Vagina (tissue), 2 donors: ENCODE data around the gene FADS3. TPM values are rescaled to one million over a fixed set of nuclear protein-coding genes. Genes with fewer than 3 reads are reported as not detected.

ENCODE experiments used
- DNase-seq, 2 donors: peaks; one replicate each; pipeline ENCODE4 v3.0.0-alpha.2; 2017; ENCODE audit errors: extremely low spot score in 2 of 2
- H3K27ac ChIP-seq: fragments of 200-600 bp; sonication (generic); one replicate; pipeline ENCODE4 v1.5.1; 2019
- H3K27me3 ChIP-seq: fragments of 200-600 bp; sonication (generic); one replicate; pipeline ENCODE4 v1.5.1; 2019
- H3K36me3 ChIP-seq, 2 donors: fragments of 200-600 bp; sonication (generic); one replicate each; pipeline ENCODE4 v1.5.1; 2017 to 2019
- H3K4me1 ChIP-seq: fragments of 200-600 bp; sonication (generic); one replicate; pipeline ENCODE4 v1.5.1; 2019
- H3K4me3 ChIP-seq, 2 donors: fragments of 200-600 bp; sonication (generic); 1 replicate in 1 of 2; 2 replicates in 1 of 2; pipeline ENCODE4 v1.5.1; 2016 to 2019
- H3K9me3 ChIP-seq: fragments of 200-600 bp; sonication (generic); one replicate; pipeline ENCODE4 v1.5.1; 2019
- CTCF ChIP-seq, 3 experiments: fragments of 450-650 bp in 2 of 3; fragments of 200-600 bp in 1 of 3; sonication (generic) in 1 of 3; IDR thresholded peaks; one replicate each; pipeline ENCODE4 v1.5.1; 2017 to 2019; ENCODE audit warnings: antibody characterized with exemption in 3 of 3, mild to moderate bottlenecking in 2 of 3, moderate library complexity in 2 of 3
- POLR2A ChIP-seq, 2 donors: fragments of 450-650 bp; IDR thresholded peaks; one replicate each; pipeline ENCODE4 v1.6.1; 2017; ENCODE audit warnings: antibody characterized with exemption in 2 of 2, mild to moderate bottlenecking in 2 of 2, moderate library complexity in 2 of 2
- POLR2AphosphoS5 ChIP-seq, 2 donors: sonication (generic); formaldehyde crosslinking; IDR thresholded peaks; one replicate each; pipeline ENCODE4 v1.9.0; 2017; ENCODE audit warnings: antibody characterized with exemption in 2 of 2, mild to moderate bottlenecking in 2 of 2, low read depth in 1 of 2; ENCODE audit not compliant: insufficient read depth in 1 of 2
- intact Hi-C: fragments of 100-400 bp; cut with DNase I; formaldehyde crosslinking; loops from one replicate; pipeline ENCODE4 v1.15.1; 2023
- total RNA-seq: library from RNA; depleted of rRNA; stranded (reverse); fragments of >200 nt; gene quantifications from one replicate; pipeline ENCODE4 v1.2.3, GENCODE V29; 2016

FADS3 gene
- total RNA-seq, 1 donor from 2014 or later: 41.5 TPM

GRCh38 chr11:61907282-61907681 lies 15.9 kb upstream of the FADS3 start:
- no peaks in the 10 kb centered on the region for H3K9me3 ChIP-seq
- peaks cover 44% of the 10 kb centered on the region for H3K4me1 ChIP-seq
- no peak for TF ChIP-seq POLR2AphosphoS5 (IDR thresholded peaks at IDR 0.05; ENCODE audit: insufficient read depth in 1 of 2, low read depth in 1 of 2)
- no peak for TF ChIP-seq POLR2A (IDR thresholded peaks at IDR 0.05)
- no peak for TF ChIP-seq CTCF (IDR thresholded peaks at IDR 0.05)
- no peak for DNase-seq
- H3K4me3 ChIP-seq: no peak overlapping the region
- no peaks in the 10 kb centered on the region for H3K27me3 ChIP-seq
- intact Hi-C loops: no loop called here
- H3K36me3 ChIP-seq: peaks cover 0 to 26% of the 10 kb centered on the region in 2 donors
- no peak overlapping the region for H3K27ac ChIP-seq

GRCh38 chr11:61906522-61906909 lies 15.2 kb upstream of the FADS3 start:
- Histone ChIP-seq H3K4me1 (peaks cover 36% of the 10 kb centered on the region), H3K27me3 (no peaks in the 10 kb centered on the region), H3K9me3 (no peaks in the 10 kb centered on the region), H3K27ac (no peak overlapping the region), H3K4me3 (no peak overlapping the region), H3K36me3 (peaks cover 0 to 30% of the 10 kb centered on the region in 2 donors)
- no peak for DNase-seq
- intact Hi-C loops: no loop called here
- TF ChIP-seq CTCF (IDR thresholded peaks at IDR 0.05) (no peak), POLR2A (IDR thresholded peaks at IDR 0.05) (no peak), POLR2AphosphoS5 (IDR thresholded peaks at IDR 0.05; ENCODE audit: insufficient read depth in 1 of 2, low read depth in 1 of 2) (no peak)

- Histone ChIP-seq H3K9me3 (no peaks in the 10 kb centered on the region), H3K27me3 (no peaks in the 10 kb centered on the region), H3K36me3 (peaks cover 0 to 31% of the 10 kb centered on the region in 2 donors), H3K4me3 (no peak overlapping the region), H3K4me1 (peaks cover 30% of the 10 kb centered on the region), H3K27ac (no peak overlapping the region)
- TF ChIP-seq POLR2AphosphoS5 (IDR thresholded peaks at IDR 0.05; ENCODE audit: insufficient read depth in 1 of 2, low read depth in 1 of 2) (no peak), POLR2A (IDR thresholded peaks at IDR 0.05) (no peak), CTCF (IDR thresholded peaks at IDR 0.05) (no peak)
- no peak for DNase-seq
- intact Hi-C loops: no loop called here
Observed at GRCh38 chr11:61905801-61906521, 14.6 kb upstream of the FADS3 start.

- Histone ChIP-seq H3K36me3 (peaks cover 0 to 35% of the 10 kb centered on the region in 2 donors), H3K4me3 (no peak overlapping the region), H3K27ac (no peak overlapping the region), H3K27me3 (no peaks in the 10 kb centered on the region), H3K9me3 (no peaks in the 10 kb centered on the region), H3K4me1 (peaks cover 23% of the 10 kb centered on the region)
- no peak for TF ChIP-seq POLR2A (IDR thresholded peaks at IDR 0.05)
- TF ChIP-seq CTCF (IDR thresholded peaks at IDR 0.05): no peak
- no peak for TF ChIP-seq POLR2AphosphoS5 (IDR thresholded peaks at IDR 0.05; ENCODE audit: insufficient read depth in 1 of 2, low read depth in 1 of 2)
- no peak for DNase-seq
- intact Hi-C loops: no loop called here
Observed at GRCh38 chr11:61905067-61905696, 13.8 kb upstream of the FADS3 start.

GRCh38 chr11:61904539-61905048 lies 13.2 kb upstream of the FADS3 start:
- intact Hi-C loops: no loop called here
- Histone ChIP-seq H3K27me3 (no peaks in the 10 kb centered on the region), H3K4me3 (no peak overlapping the region), H3K9me3 (no peaks in the 10 kb centered on the region), H3K27ac (no peak overlapping the region), H3K36me3 (peaks cover 0 to 35% of the 10 kb centered on the region in 2 donors), H3K4me1 (peaks cover 18% of the 10 kb centered on the region)
- no peak for DNase-seq
- TF ChIP-seq CTCF (IDR thresholded peaks at IDR 0.05) (no peak), POLR2A (IDR thresholded peaks at IDR 0.05) (no peak), POLR2AphosphoS5 (IDR thresholded peaks at IDR 0.05; ENCODE audit: insufficient read depth in 1 of 2, low read depth in 1 of 2) (no peak)
